Aorta (tissue), 4 donors: ENCODE data around the gene SELENOF. TPM values are rescaled to one million over a fixed set of nuclear protein-coding genes. Genes with fewer than 3 reads are reported as not detected.

Experiments used
- polyA plus RNA-seq, 2 donors: library from polyadenylated mRNA; stranded (reverse); fragments of 200-250 nt; gene quantifications; one replicate each; pipeline ENCODE4 v1.2.3, GENCODE V29; 2013
- total RNA-seq, 2 donors: library from RNA; stranded (reverse); fragmentation: NEBNext Ultra II Directional; extraction: Animal tissue kit (Norgen Biotek cat#: 25700); gene quantifications; one replicate each; pipeline ENCODE4 v1.2.1, GENCODE V29; 2021
- donor health status: healthy with polysubstance abuse.
- donor health status: Bipolar disorder and iron deficiency.
- donor health status: DM: no; HTN: no; CAD: no.
- donor health status: DM: yes; HTN: yes; CAD: no.

Gene SELENOF
- total and polyA plus RNA-seq, 4 donors, result 133 to 169 (median 149) TPM

Other genes with a start within 250 kb of the SELENOF start
- gene SH3GLB1, start 209.6 kb downstream of the SELENOF start, total RNA-seq, result 100 to 1,000 TPM in 1 of 2 donors, 10 to 100 TPM in 1; 92.4 to 103 TPM
- 10 to 100 TPM; 26.4 to 38.3 TPM for gene SH3GLB1, start 209.6 kb downstream of the SELENOF start, polyA plus RNA-seq
- 10 to 100 TPM; 11.3 to 20.3 TPM for gene HS2ST1, start 509 bp upstream of the SELENOF start, total RNA-seq
- 1 to 10 TPM; 4.1 to 6.3 TPM for gene HS2ST1, start 509 bp upstream of the SELENOF start, polyA plus RNA-seq